SU-DHL-6 (cell line): ENCODE measurements around the gene VEGFC.

Experiments
- H2AFZ ChIP-seq: fragments of 200-600 bp; sonication (generic); 2 replicates; pipeline ENCODE4 v1.6.1; 2014; ENCODE audit warnings: low read depth, mild to moderate bottlenecking, moderate library complexity, mixed read lengths, antibody characterized with exemption, low read length; ENCODE audit not compliant: severe bottlenecking
- H3F3A ChIP-seq: fragments of 200-600 bp; shearing (Covaris generic); 2 replicates; pipeline ENCODE4 v1.6.0; 2016; ENCODE audit warnings: antibody characterized with exemption, mild to moderate bottlenecking; ENCODE audit not compliant: insufficient read depth
- H3K27ac ChIP-seq: fragments of 200-600 bp; sonication (generic); 2 replicates; pipeline ENCODE4 v1.5.1; 2016; ENCODE audit warnings: low read depth, mild to moderate bottlenecking, low read length, moderate library complexity, mixed read lengths
- H3K27me3 ChIP-seq: fragments of 200-600 bp; sonication (generic), shearing (Covaris generic); 2 replicates; pipeline ENCODE4 v1.6.0; 2014; ENCODE audit warnings: mild to moderate bottlenecking, low read length
- H3K36me3 ChIP-seq: fragments of 200-600 bp; sonication (generic); 2 replicates; pipeline ENCODE4 v1.6.1; 2014; ENCODE audit warnings: mild to moderate bottlenecking, low read length, mixed read lengths
- H3K4me2 ChIP-seq: fragments of 300-600, 200-600 bp; shearing (Covaris generic), sonication (generic); 2 replicates; pipeline ENCODE4 v1.6.0; 2014; ENCODE audit warnings: low read length, low read depth, mild to moderate bottlenecking; ENCODE audit not compliant: poor library complexity, severe bottlenecking
- H3K4me3 ChIP-seq: fragments of 200-600 bp; sonication (generic); 2 replicates; pipeline ENCODE4 v1.5.1; 2014; ENCODE audit warnings: antibody characterized with exemption, low read length, mild to moderate bottlenecking, mixed read lengths; ENCODE audit not compliant: insufficient read depth, poor library complexity, severe bottlenecking
- H3K79me2 ChIP-seq: fragments of 200-600 bp; sonication (generic); 2 replicates; pipeline ENCODE4 v1.6.1; 2014; ENCODE audit warnings: mild to moderate bottlenecking, low read length, moderate library complexity; ENCODE audit not compliant: insufficient read depth
- H3K9ac ChIP-seq: fragments of 200-600 bp; sonication (generic); 2 replicates; pipeline ENCODE4 v1.7.0; 2014; ENCODE audit warnings: mild to moderate bottlenecking, low read length
- H3K9me2 ChIP-seq: fragments of 200-600 bp; sonication (generic); replicated peaks from 2 replicates; pipeline ENCODE4 v1.6.1; 2014; ENCODE audit warnings: low read length; ENCODE audit not compliant: insufficient read depth
- H3K9me3 ChIP-seq: fragments of 200-600 bp; sonication (generic); 2 replicates; pipeline ENCODE4 v1.6.1; 2014; ENCODE audit warnings: low read length, mixed read lengths; ENCODE audit not compliant: insufficient read depth
- H4K20me1 ChIP-seq: fragments of 200-600 bp; sonication (generic); 2 replicates; pipeline ENCODE4 v1.6.1; 2014; ENCODE audit warnings: low read depth, mild to moderate bottlenecking, antibody characterized with exemption, low read length, moderate library complexity, mixed read lengths
- EZH2phosphoT487 ChIP-seq: fragments of 200-600 bp; sonication (generic), shearing (Covaris generic); conservative IDR thresholded peaks from 2 replicates; pipeline ENCODE4 v1.6.1; 2018; ENCODE audit warnings: mild to moderate bottlenecking, antibody characterized with exemption, low read length, moderate library complexity, mixed read lengths
- TF ChIP-seq, protein P1 (sequence below): fragments of 200-600 bp; sonication (generic); IDR thresholded peaks from one replicate; pipeline ENCODE4 v1.5.1; 2017; ENCODE audit warnings: antibody characterized with exemption, mild to moderate bottlenecking, low read length, moderate library complexity; ENCODE audit not compliant: insufficient read depth, poor library complexity, severe bottlenecking

Gene VEGFC

DNA sequence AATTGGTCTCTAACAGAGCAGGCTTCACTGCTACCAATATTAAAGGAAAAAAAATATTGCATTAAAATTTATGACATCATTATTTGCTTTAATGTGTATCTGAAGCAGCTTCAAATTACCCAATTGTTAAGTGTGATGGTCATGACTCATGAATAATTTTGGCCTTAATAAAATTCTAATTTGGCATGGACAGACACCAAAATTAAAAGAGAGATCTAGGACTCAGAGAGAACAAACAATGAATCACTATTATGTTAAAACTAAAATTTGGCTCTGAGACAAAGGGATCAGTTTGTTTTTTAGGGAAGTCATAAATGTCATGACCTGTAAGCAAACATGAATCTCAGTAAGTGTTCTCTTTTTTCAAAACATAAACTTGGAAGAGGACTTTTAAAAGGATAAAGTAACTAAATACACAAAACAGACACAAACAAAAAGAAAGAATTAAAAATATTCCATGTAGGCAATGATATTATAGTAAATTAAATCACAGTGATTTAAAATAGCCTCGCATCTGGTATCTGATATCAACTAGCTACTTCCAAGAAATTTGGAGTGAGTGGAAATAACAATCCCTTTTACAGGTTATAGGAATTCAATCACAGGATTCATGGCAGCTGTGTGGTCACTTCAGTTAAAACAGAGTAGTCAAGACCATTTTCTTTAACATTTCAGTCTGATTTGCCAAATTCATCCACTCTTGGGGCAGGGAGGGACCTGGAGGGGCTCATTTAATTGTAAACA, 11.6 kb downstream of the VEGFC start:
- no peaks in the 10 kb centered on the region for H3K9me2 ChIP-seq
- H3K9ac ChIP-seq, result no peak overlapping the region
- no peaks in the 10 kb centered on the region for H3F3A ChIP-seq
- no peaks in the 10 kb centered on the region for H3K79me2 ChIP-seq
- TF ChIP-seq, protein P1, sequence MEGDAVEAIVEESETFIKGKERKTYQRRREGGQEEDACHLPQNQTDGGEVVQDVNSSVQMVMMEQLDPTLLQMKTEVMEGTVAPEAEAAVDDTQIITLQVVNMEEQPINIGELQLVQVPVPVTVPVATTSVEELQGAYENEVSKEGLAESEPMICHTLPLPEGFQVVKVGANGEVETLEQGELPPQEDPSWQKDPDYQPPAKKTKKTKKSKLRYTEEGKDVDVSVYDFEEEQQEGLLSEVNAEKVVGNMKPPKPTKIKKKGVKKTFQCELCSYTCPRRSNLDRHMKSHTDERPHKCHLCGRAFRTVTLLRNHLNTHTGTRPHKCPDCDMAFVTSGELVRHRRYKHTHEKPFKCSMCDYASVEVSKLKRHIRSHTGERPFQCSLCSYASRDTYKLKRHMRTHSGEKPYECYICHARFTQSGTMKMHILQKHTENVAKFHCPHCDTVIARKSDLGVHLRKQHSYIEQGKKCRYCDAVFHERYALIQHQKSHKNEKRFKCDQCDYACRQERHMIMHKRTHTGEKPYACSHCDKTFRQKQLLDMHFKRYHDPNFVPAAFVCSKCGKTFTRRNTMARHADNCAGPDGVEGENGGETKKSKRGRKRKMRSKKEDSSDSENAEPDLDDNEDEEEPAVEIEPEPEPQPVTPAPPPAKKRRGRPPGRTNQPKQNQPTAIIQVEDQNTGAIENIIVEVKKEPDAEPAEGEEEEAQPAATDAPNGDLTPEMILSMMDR, result no peak
- no peak for TF ChIP-seq EZH2phosphoT487
- H4K20me1 ChIP-seq, result no peaks in the 10 kb centered on the region
- H3K9me3 ChIP-seq, result no peaks in the 10 kb centered on the region
- no peak overlapping the region for H2AFZ ChIP-seq
- no peak overlapping the region for H3K4me2 ChIP-seq
- no peaks in the 10 kb centered on the region for H3K27me3 ChIP-seq
- no peak overlapping the region for H3K27ac ChIP-seq
- no peak overlapping the region for H3K4me3 ChIP-seq
- H3K36me3 ChIP-seq, result no peaks in the 10 kb centered on the region

DNA sequence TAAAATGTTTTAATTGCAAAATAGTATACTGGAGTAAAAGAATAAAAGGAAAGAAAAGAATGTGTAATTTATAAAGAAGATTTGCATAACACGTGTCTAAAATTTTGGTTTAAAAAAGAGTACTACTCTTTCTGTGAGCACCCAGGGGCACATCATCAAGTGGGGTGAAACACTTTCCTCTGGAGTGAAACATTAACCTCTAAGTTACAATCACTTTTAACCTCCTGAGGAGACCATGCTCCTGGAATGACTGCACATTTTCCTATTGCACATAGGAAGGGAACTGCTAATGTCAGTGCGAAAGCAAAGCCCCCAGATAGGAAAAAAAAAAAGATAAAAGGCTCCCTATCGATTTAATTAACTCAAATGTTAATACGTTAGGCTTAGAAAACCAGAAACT, 13.3 kb downstream of the VEGFC start:
- Histone ChIP-seq H3F3A (no peaks in the 10 kb centered on the region), H2AFZ (no peak overlapping the region), H3K9me2 (no peaks in the 10 kb centered on the region), H3K4me2 (no peak overlapping the region), H3K4me3 (no peak overlapping the region), H3K9me3 (no peaks in the 10 kb centered on the region), H3K36me3 (no peaks in the 10 kb centered on the region), H3K27ac (no peak overlapping the region), H3K27me3 (no peaks in the 10 kb centered on the region), H4K20me1 (no peaks in the 10 kb centered on the region), H3K79me2 (no peaks in the 10 kb centered on the region), H3K9ac (no peak overlapping the region)
- TF ChIP-seq, protein P1, result no peak
- TF ChIP-seq EZH2phosphoT487, result no peak

DNA sequence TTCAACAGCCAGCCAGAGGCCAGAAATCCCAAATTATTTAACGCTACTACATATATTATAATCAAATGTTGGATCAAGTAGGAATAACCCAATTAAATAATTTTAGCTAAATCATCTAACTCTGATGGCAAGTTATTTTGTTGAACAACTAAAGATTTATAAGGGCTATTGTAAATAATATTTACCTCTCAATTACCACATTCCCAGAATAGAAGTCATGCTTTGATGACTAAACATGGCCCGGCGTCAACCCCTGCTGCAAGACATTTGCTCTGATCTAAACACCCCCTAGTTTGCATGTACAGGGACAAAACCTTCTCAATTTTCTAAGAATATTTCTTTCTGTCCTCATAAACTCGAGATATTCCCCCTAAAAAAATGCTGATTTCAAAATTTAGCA, 14.2 kb downstream of the VEGFC start:
- Histone ChIP-seq H3K36me3 (no peaks in the 10 kb centered on the region), H3K4me3 (no peak overlapping the region), H3K9me3 (no peaks in the 10 kb centered on the region), H3K27me3 (no peaks in the 10 kb centered on the region), H3K79me2 (no peaks in the 10 kb centered on the region), H4K20me1 (no peaks in the 10 kb centered on the region), H3F3A (no peaks in the 10 kb centered on the region), H3K9ac (no peak overlapping the region), H2AFZ (no peak overlapping the region), H3K27ac (no peak overlapping the region), H3K4me2 (no peak overlapping the region), H3K9me2 (no peaks in the 10 kb centered on the region)
- TF ChIP-seq, protein P1, result no peak
- TF ChIP-seq EZH2phosphoT487, result no peak
